A549 (cell line): ENCODE data around the gene AIPL1. TPM values are rescaled to one million over a fixed set of nuclear protein-coding genes. Genes with fewer than 3 reads are reported as not detected.

Experiments
- ATAC-seq, 2 experiments: fragments of 200-7000 bp in 1 of 2; fragments of >200 bp in 1 of 2; cut with Nextera tagmentation in 1 of 2; cut with Tn5 transposase in 1 of 2; 3 replicates each; pipeline versions ENCODE4 v1.8.0 to v1.9.1; 2018 to 2020; ENCODE audit warnings: mild to moderate bottlenecking in 1 of 2, moderate library complexity in 1 of 2
- CTCF ChIA-PET: fragments of 300-600 bp; sonication (Branson Sonifier 250); formaldehyde crosslinking; extraction: SDS; loops from one replicate; lab custom pipeline; 2021; ENCODE audit warnings: antibody characterized with exemption, inconsistent platforms; lab: Yijun Ruan, JAX
- POLR2A ChIA-PET: fragments of 350-600 bp; formaldehyde crosslinking; extraction: SDS; loops from one replicate; lab custom pipeline; 2021; ENCODE audit warnings: antibody characterized with exemption, inconsistent platforms; lab: Yijun Ruan, JAX
- DNase-seq, 2 experiments: peaks; one replicate each; pipeline versions ENCODE4 v3.0.0 to v3.0.0-alpha.2; 2011 to 2016; ENCODE audit warnings: low read depth in 1 of 2, low spot score in 1 of 2
- FAIRE-seq: peaks from 2 replicates; lab custom pipeline; 2011; peaks lifted over from hg19 to GRCh38; lab: Jason Lieb, UNC
- H3K27ac ChIP-seq, 2 experiments: fragments of >200 bp; sonication (Bioruptor Twin); formaldehyde crosslinking; 3 replicates each; pipeline ENCODE4 v1.5.1; 2016 to 2017
- H3K4me1 ChIP-seq: fragments of >200 bp; sonication (Bioruptor Twin); formaldehyde crosslinking; 3 replicates; pipeline ENCODE4 v1.6.1; 2016
- H3K4me2 ChIP-seq: fragments of >200 bp; sonication (Bioruptor Twin); formaldehyde crosslinking; 3 replicates; pipeline ENCODE4 v1.6.1; 2016
- H3K4me3 ChIP-seq: fragments of >200 bp; sonication (Bioruptor Twin); formaldehyde crosslinking; 3 replicates; pipeline ENCODE4 v1.5.1; 2016
- H3K9me3 ChIP-seq: fragments of >200 bp; sonication (Bioruptor Twin); formaldehyde crosslinking; 3 replicates; pipeline ENCODE4 v1.6.1; 2016
- BHLHE40 ChIP-seq: IDR thresholded peaks from 2 replicates; pipeline ENCODE4 v1.6.1; 2012; ENCODE audit warnings: low read depth, low read length, inconsistent platforms
- CBX2 ChIP-seq: fragments of 200-600 bp; sonication (generic); IDR thresholded peaks from 2 replicates; pipeline ENCODE4 v1.6.1; 2016; ENCODE audit warnings: low read depth, mild to moderate bottlenecking, borderline replicate concordance
- CHD2 ChIP-seq: fragments of 150-350 bp; IDR thresholded peaks from 2 replicates; pipeline ENCODE4 v1.6.1; 2014; ENCODE audit warnings: low read length; ENCODE audit not compliant: partially characterized antibody
- EHMT2 ChIP-seq: fragments of 200-600 bp; sonication (generic); IDR thresholded peaks from 2 replicates; pipeline ENCODE4 v1.6.1; 2016; ENCODE audit warnings: antibody characterized with exemption, low read depth, mild to moderate bottlenecking, moderate library complexity
- EP300 ChIP-seq, 2 experiments: fragments of >200 bp; sonication (Bioruptor Twin); formaldehyde crosslinking; IDR thresholded peaks; 2 replicates in 1 of 2; 3 replicates in 1 of 2; pipeline ENCODE4 v1.6.1; 2016 to 2017
- FOSB ChIP-seq: fragments of 250-450 bp; sonication (Bioruptor Pico); IDR thresholded peaks from 2 replicates; pipeline ENCODE4 v1.5.0; 2020; ENCODE audit warnings: mild to moderate bottlenecking, moderate library complexity
- HEYL ChIP-seq: fragments of 250-450 bp; sonication (Bioruptor Pico); IDR thresholded peaks from 2 replicates; pipeline ENCODE4 v1.8.0; 2021; ENCODE audit warnings: mild to moderate bottlenecking, moderate library complexity
- HOXA7 ChIP-seq: fragments of 250-450 bp; sonication (Bioruptor Pico); IDR thresholded peaks from 2 replicates; pipeline ENCODE4 v1.5.0; 2020; ENCODE audit warnings: mild to moderate bottlenecking, moderate library complexity
- HOXB13 ChIP-seq: fragments of 250-450 bp; sonication (Bioruptor Pico); IDR thresholded peaks from 2 replicates; pipeline ENCODE4 v1.5.0; 2020; ENCODE audit warnings: low read depth, mild to moderate bottlenecking, moderate library complexity
- KDM5A ChIP-seq: fragments of 200-600 bp; sonication (generic); IDR thresholded peaks from 2 replicates; pipeline ENCODE4 v1.6.1; 2016; ENCODE audit warnings: antibody characterized with exemption, mild to moderate bottlenecking
- MAFK ChIP-seq: fragments of 450-650 bp; IDR thresholded peaks from 2 replicates; pipeline ENCODE4 v1.6.1; 2014; ENCODE audit not compliant: partially characterized antibody
- MYC ChIP-seq: IDR thresholded peaks from 2 replicates; pipeline ENCODE4 v1.6.1; 2012; ENCODE audit warnings: mild to moderate bottlenecking, inconsistent platforms, low read length, improper control_type of control experiment, borderline replicate concordance
- NFE2L2 ChIP-seq: fragments of 150-350 bp; conservative IDR thresholded peaks from 2 replicates; pipeline ENCODE4 v1.6.1; 2014; ENCODE audit warnings: low read length
- NPAS2 ChIP-seq: fragments of 250-450 bp; sonication (Bioruptor Pico); IDR thresholded peaks from 2 replicates; pipeline ENCODE4 v1.8.0; 2022; ENCODE audit warnings: mild to moderate bottlenecking, moderate library complexity, borderline replicate concordance
- NR3C1 ChIP-seq: fragments of >200 bp; sonication (Bioruptor Twin); formaldehyde crosslinking; IDR thresholded peaks from 3 replicates; pipeline ENCODE4 v1.6.1; 2017
- PHF8 ChIP-seq: fragments of 200-600 bp; sonication (generic); IDR thresholded peaks from 2 replicates; pipeline ENCODE4 v1.6.1; 2016; ENCODE audit warnings: low read depth, mild to moderate bottlenecking, antibody characterized with exemption, moderate library complexity, borderline replicate concordance
- RAD21 ChIP-seq, 2 experiments: fragments of >200 bp in 1 of 2; sonication (Bioruptor Twin) in 1 of 2; formaldehyde crosslinking in 1 of 2; IDR thresholded peaks in 1 of 2; conservative IDR thresholded peaks in 1 of 2; 2 replicates in 1 of 2; 3 replicates in 1 of 2; pipeline ENCODE4 v1.6.1; 2012 to 2018; ENCODE audit warnings: inconsistent platforms in 1 of 2
- RCOR1 ChIP-seq: fragments of 150-350 bp; IDR thresholded peaks from 2 replicates; pipeline ENCODE4 v1.6.1; 2014; ENCODE audit warnings: antibody characterized with exemption, low read length, low read depth
- RFX5 ChIP-seq: fragments of 450-650 bp; IDR thresholded peaks from 2 replicates; pipeline ENCODE4 v1.7.1; 2014; ENCODE audit warnings: antibody characterized with exemption, mild to moderate bottlenecking, moderate library complexity
- RNF2 ChIP-seq: fragments of 200-600 bp; sonication (generic); IDR thresholded peaks from 2 replicates; pipeline ENCODE4 v1.6.1; 2016; ENCODE audit warnings: low read depth, mild to moderate bottlenecking, antibody characterized with exemption, moderate library complexity, borderline replicate concordance
- TFCP2L1 ChIP-seq: fragments of 250-450 bp; sonication (Bioruptor Pico); IDR thresholded peaks from 2 replicates; pipeline ENCODE4 v1.5.0; 2021; ENCODE audit warnings: mild to moderate bottlenecking
- ZFP36 ChIP-seq: fragments of 450-650 bp; IDR thresholded peaks from 2 replicates; pipeline ENCODE4 v1.6.1; 2014; ENCODE audit warnings: borderline replicate concordance; ENCODE audit not compliant: partially characterized antibody
- whole genome bisulfite sequencing: methylation state at CpG from one replicate; pipeline ENCODE4 v1.1.6; 2017; ENCODE audit errors: missing lambda C conversion rate; 5-methylcytosine and 5-hydroxymethylcytosine counted together
- polyA plus RNA-seq, 4 experiments: library from polyadenylated mRNA; depleted of rRNA in 3 of 4; stranded (reverse); fragments of >200 nt; fragmentation: RNase III in 1 of 4; extraction: RNeasy Plus Mini Kit Qiagen cat#74134 plus additional on column Dnase treatment in 1 of 4; gene quantifications; 2 replicates in 3 of 4; 3 replicates in 1 of 4; pipeline ENCODE4 v1.2.3, GENCODE V29; 2011 to 2017
- TF ChIP-seq, protein P1 (sequence below): IDR thresholded peaks from 2 replicates; pipeline ENCODE4 v1.6.1; 2012; ENCODE audit warnings: low read depth, borderline replicate concordance
- TF ChIP-seq, protein P2 (sequence below): fragments of 250-450 bp; sonication (Bioruptor Pico); IDR thresholded peaks from 2 replicates; pipeline ENCODE4 v1.5.0; 2020; ENCODE audit warnings: low read depth, mild to moderate bottlenecking, moderate library complexity
- TF ChIP-seq, protein P3 (sequence below): fragments of 250-450 bp; sonication (Bioruptor Pico); IDR thresholded peaks from 2 replicates; pipeline ENCODE4 v1.5.0; 2021; ENCODE audit warnings: mild to moderate bottlenecking, moderate library complexity, borderline replicate concordance

The AIPL1 gene
- polyA plus RNA-seq, 2 of the 4 experiments (the other 2 are of a cell fraction) = not detected

DNA sequence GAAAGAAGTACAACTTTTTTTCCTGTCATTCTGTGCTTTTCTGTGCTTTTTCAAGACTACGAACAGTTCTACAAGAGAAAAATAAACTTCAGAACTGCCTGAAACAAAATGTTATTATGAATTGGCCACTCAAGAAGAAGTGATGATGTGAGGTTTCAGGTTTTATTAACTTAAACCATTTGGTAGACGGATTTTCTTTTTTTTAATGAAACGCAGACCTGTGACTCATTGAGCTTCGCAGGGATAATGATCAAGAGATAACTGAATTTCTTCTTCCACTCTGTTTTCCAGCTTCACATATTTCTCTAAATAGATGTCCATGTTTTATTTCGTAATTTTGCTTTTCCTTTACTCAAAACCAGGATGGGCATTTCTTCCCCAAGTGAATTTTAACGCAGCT, 32.7 kb downstream of the AIPL1 start:
- WGBS = 36% methylated on average over 6 of the region's 6 CpGs
- DNase-seq = no peak
- ATAC-seq = no peak
- FAIRE-seq = no peak
- POLR2A ChIA-PET = interaction anchor here (0.6 kb wide), 1 partner anchor 34 kb away, joined by 4 read pairs; no protein-coding TSS in a partner anchor
- TF ChIP-seq RNF2 (no peak), ZFP36 (no peak), MAFK (no peak), RCOR1 (no peak), EHMT2 (no peak), RAD21 (conservative IDR thresholded peaks at IDR 0.05 in 1 of 2, IDR thresholded peaks at IDR 0.05 in 1 of 2) (no peak), NR3C1 (no peak), RFX5 (no peak), HOXB13 (CRISPR knock-in tag) (no peak)
- Histone ChIP-seq H3K27ac (no peak overlapping the region), H3K4me2 (no peak overlapping the region), H3K4me3 (no peak overlapping the region), H3K4me1 (no peaks in the 10 kb centered on the region), H3K9me3 (peaks cover 18% of the 10 kb centered on the region)
- CTCF ChIA-PET = interaction anchor here (0.9 to 3.7 kb wide), 4 partner anchors 9 to 810 kb away, joined by 3 to 17 read pairs (median 8); no protein-coding TSS in a partner anchor

DNA sequence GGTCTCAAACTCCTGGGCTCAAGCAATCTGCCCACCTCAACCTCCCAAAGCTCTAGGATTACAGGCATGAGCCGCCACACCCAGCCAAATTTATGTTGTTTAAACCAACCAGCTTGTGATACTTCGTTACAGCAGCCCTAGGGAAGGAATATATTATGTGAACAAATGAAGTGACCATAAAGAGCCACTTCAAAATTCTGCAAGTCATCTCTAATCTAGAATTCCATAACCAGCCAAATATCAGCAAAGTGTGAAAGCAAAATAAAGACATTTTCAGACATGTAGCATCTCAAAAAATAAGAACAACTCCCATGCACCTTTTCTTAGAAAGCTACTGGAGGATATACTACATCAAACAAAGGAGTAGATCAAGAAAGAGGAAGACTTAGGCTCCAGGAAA, 36.0 kb downstream of the AIPL1 start:
- WGBS = 3% methylated on average over 2 of the region's 2 CpGs
- Histone ChIP-seq H3K9me3 (peaks cover 18% of the 10 kb centered on the region), H3K4me3 (no peak overlapping the region), H3K4me2 (no peak overlapping the region), H3K27ac (no peak overlapping the region), H3K4me1 (no peaks in the 10 kb centered on the region)
- FAIRE-seq = peak; percentile 28
- DNase-seq = no peak
- TF ChIP-seq MAFK (peak; percentile 37), NFE2L2 (peak; percentile 87), TFCP2L1 (CRISPR knock-in tag) (no peak)
- CTCF ChIA-PET = interaction anchor here (0.9 to 1.6 kb wide), 5 partner anchors 13 to 807 kb away, joined by 3 to 4 read pairs (median 3); no protein-coding TSS in a partner anchor
- no peak for ATAC-seq
- POLR2A ChIA-PET = interaction anchor here (0.5 kb wide), 1 partner anchor 124 kb away, joined by 3 read pairs; no protein-coding TSS in a partner anchor

DNA sequence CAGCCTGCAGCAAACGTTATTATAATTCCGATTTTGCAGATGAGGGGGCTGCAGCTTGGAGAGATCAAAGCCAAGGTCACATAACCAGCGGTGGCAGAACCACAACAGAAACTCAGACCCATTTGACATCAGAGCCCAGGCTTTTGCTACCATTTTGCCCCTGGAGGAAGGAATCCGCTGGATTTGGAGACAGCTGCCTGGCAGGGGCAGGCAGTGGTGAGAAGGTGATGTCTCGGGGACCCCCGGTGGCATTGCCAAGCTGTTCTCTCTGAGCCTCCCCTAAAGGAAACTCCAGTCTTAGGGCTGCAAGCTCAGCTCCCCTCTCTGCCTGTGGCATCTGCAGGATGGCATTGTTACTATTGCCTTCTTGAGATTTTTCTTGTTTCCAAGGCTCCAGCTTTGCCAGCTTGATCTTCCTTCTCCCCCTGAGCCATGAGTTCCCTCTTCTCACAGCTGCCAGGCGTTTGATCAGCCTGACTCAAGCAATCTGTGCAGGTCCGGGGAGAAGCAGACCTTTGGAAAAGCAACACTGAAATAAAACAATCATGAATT, 40.8 kb downstream of the AIPL1 start:
- 4% methylated on average over 8 of the region's 8 CpGs for WGBS

More for the DNA sequence above, 40.8 kb downstream of the AIPL1 start:
- ChIA-PET POLR2A (no interaction called here), CTCF (interaction anchor here (1.4 to 1.6 kb wide), 4 partner anchors 10 to 802 kb away, joined by 4 to 5 read pairs (median 4); no protein-coding TSS in a partner anchor)
- Histone ChIP-seq H3K4me3 (no peak overlapping the region), H3K9me3 (peaks cover 6% of the 10 kb centered on the region; the same call in 2 of the 3 replicates), H3K27ac (no peak overlapping the region), H3K4me2 (no peak overlapping the region), H3K4me1 (0 out of 3 replicates have a peak, but pooled peaks cover 3% of the 10 kb centered on the region)
- no peak for DNase-seq
- ATAC-seq = 0 out of 6 replicates have a peak, but pooled peaks of 1 of the 2 experiments have one; percentile 17
- TF ChIP-seq HEYL (CRISPR knock-in tag) (no peak), BHLHE40 (no peak), NPAS2 (CRISPR knock-in tag) (no peak), KDM5A (no peak), CHD2 (no peak), FOSB (CRISPR knock-in tag) (no peak), EP300 (IDR thresholded peaks at IDR 0.05) (no peak), CBX2 (no peak), HOXA7 (CRISPR knock-in tag) (no peak), PHF8 (no peak), RFX5 (no peak), MYC (no peak)
- TF ChIP-seq, protein P1, sequence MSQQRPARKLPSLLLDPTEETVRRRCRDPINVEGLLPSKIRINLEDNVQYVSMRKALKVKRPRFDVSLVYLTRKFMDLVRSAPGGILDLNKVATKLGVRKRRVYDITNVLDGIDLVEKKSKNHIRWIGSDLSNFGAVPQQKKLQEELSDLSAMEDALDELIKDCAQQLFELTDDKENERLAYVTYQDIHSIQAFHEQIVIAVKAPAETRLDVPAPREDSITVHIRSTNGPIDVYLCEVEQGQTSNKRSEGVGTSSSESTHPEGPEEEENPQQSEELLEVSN = no peak
- TF ChIP-seq, protein P2, sequence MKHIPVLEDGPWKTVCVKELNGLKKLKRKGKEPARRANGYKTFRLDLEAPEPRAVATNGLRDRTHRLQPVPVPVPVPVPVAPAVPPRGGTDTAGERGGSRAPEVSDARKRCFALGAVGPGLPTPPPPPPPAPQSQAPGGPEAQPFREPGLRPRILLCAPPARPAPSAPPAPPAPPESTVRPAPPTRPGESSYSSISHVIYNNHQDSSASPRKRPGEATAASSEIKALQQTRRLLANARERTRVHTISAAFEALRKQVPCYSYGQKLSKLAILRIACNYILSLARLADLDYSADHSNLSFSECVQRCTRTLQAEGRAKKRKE (CRISPR knock-in tag) = no peak
- TF ChIP-seq, protein P3, sequence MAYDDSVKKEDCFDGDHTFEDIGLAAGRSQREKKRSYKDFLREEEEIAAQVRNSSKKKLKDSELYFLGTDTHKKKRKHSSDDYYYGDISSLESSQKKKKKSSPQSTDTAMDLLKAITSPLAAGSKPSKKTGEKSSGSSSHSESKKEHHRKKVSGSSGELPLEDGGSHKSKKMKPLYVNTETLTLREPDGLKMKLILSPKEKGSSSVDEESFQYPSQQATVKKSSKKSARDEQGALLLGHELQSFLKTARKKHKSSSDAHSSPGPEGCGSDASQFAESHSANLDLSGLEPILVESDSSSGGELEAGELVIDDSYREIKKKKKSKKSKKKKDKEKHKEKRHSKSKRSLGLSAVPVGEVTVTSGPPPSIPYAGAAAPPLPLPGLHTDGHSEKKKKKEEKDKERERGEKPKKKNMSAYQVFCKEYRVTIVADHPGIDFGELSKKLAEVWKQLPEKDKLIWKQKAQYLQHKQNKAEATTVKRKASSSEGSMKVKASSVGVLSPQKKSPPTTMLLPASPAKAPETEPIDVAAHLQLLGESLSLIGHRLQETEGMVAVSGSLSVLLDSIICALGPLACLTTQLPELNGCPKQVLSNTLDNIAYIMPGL (CRISPR knock-in tag) = no peak
- FAIRE-seq = no peak
